ENCODE measurements around the gene BABAM1. TPM values are rescaled to one million over a fixed set of nuclear protein-coding genes. Genes with fewer than 3 reads are reported as not detected.

The BABAM1 gene
- total and polyA plus RNA-seq, 10 of the 15 experiments (the other 5 are each of a cell fraction or from before 2014, with no cell fraction given): 11.9 to 154 (median 103) TPM

- TF ChIP-seq CUX1 (IDR thresholded peaks at IDR 0.05; ENCODE audit: insufficient replicate concordance, low read depth, low read length): no peak
- TF ChIP-seq SP1 (IDR thresholded peaks at IDR 0.05; ENCODE audit: low read depth, low read length): no peak
- TF ChIP-seq RB1 (IDR thresholded peaks at IDR 0.05; ENCODE audit: borderline replicate concordance): no peak
- no peak for TF ChIP-seq HDGF (IDR thresholded peaks at IDR 0.05)
- no peak for TF ChIP-seq POLR2A (IDR thresholded peaks at IDR 0.05; ENCODE audit: low read depth, low read length)
- TF ChIP-seq TBL1XR1 (IDR thresholded peaks at IDR 0.05; ENCODE audit: low read depth, low read length): no peak
Observed at GRCh38 chr19:17325881-17326594, 58.8 kb downstream of the BABAM1 start (continued).

- H3K27ac ChIP-seq (ENCODE audit: control insufficient read depth, insufficient read depth): no peak overlapping the region
- no peak for FAIRE-seq
- H3K4me3 ChIP-seq: no peak overlapping the region
- H3K4me2 ChIP-seq (ENCODE audit: control insufficient read depth, insufficient read depth): no peak overlapping the region
- H3K4me1 ChIP-seq (ENCODE audit: control insufficient read depth, insufficient read depth, low read length): no peaks in the 10 kb centered on the region
- ChIA-PET SMC1A (ENCODE audit: uncharacterized antibody, unreplicated experiment) (no interaction called here), POLR2A (no interaction called here), RAD21 (ENCODE audit: unreplicated experiment) (no interaction called here), CTCF (no interaction called here)
- no peaks in the 10 kb centered on the region for H3K79me2 ChIP-seq (ENCODE audit: control insufficient read depth, insufficient read depth, low read length)
- ATAC-seq: no peak
- DNase-seq (ENCODE audit: low read depth, low spot score): no peak
- 0 out of 4 replicates have a peak, but pooled peaks cover 0 to 2% of the 10 kb centered on the region in 2 experiments for H3K36me3 ChIP-seq (ENCODE audit: control insufficient read depth in 2 of 2, insufficient read depth in 2 of 2, low read length in 1 of 2)
- H3K27me3 ChIP-seq (replicated peaks in 1 of 2; ENCODE audit: control insufficient read depth in 2 of 2, insufficient read depth in 2 of 2, low read length in 1 of 2): no peaks in the 10 kb centered on the region; a peak in 2 of 4 replicates
- no peak overlapping the region for H3K9ac ChIP-seq (ENCODE audit: control insufficient read depth, insufficient read depth, low read length)
- TF ChIP-seq BHLHE40 (IDR thresholded peaks at IDR 0.05; ENCODE audit: borderline replicate concordance in 1 of 2, low read depth in 2 of 2, low read length in 1 of 2) (no peak), SMAD5 (IDR thresholded peaks at IDR 0.05; ENCODE audit: low read depth) (no peak), JUND (IDR thresholded peaks at IDR 0.05; ENCODE audit: low read depth, low read length) (no peak)
- TF ChIP-seq, protein P1, sequence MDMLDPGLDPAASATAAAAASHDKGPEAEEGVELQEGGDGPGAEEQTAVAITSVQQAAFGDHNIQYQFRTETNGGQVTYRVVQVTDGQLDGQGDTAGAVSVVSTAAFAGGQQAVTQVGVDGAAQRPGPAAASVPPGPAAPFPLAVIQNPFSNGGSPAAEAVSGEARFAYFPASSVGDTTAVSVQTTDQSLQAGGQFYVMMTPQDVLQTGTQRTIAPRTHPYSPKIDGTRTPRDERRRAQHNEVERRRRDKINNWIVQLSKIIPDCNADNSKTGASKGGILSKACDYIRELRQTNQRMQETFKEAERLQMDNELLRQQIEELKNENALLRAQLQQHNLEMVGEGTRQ (IDR thresholded peaks at IDR 0.05; ENCODE audit: borderline replicate concordance, low read depth, low read length): no peak
- TF ChIP-seq, protein P2, sequence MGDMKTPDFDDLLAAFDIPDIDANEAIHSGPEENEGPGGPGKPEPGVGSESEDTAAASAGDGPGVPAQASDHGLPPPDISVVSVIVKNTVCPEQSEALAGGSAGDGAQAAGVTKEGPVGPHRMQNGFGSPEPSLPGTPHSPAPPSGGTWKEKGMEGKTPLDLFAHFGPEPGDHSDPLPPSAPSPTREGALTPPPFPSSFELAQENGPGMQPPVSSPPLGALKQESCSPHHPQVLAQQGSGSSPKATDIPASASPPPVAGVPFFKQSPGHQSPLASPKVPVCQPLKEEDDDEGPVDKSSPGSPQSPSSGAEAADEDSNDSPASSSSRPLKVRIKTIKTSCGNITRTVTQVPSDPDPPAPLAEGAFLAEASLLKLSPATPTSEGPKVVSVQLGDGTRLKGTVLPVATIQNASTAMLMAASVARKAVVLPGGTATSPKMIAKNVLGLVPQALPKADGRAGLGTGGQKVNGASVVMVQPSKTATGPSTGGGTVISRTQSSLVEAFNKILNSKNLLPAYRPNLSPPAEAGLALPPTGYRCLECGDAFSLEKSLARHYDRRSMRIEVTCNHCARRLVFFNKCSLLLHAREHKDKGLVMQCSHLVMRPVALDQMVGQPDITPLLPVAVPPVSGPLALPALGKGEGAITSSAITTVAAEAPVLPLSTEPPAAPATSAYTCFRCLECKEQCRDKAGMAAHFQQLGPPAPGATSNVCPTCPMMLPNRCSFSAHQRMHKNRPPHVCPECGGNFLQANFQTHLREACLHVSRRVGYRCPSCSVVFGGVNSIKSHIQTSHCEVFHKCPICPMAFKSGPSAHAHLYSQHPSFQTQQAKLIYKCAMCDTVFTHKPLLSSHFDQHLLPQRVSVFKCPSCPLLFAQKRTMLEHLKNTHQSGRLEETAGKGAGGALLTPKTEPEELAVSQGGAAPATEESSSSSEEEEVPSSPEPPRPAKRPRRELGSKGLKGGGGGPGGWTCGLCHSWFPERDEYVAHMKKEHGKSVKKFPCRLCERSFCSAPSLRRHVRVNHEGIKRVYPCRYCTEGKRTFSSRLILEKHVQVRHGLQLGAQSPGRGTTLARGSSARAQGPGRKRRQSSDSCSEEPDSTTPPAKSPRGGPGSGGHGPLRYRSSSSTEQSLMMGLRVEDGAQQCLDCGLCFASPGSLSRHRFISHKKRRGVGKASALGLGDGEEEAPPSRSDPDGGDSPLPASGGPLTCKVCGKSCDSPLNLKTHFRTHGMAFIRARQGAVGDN (IDR thresholded peaks at IDR 0.05): no peak
- H2AFZ ChIP-seq (ENCODE audit: control insufficient read depth, low read depth, low read length): no peak overlapping the region
- intact Hi-C loops (cut with micrococcal nuclease; ENCODE audit: unreplicated experiment): no loop called here
- BruUV-seq (replicated peaks): no TSS peak
- 66% methylated on average over 11 of the region's 11 CpGs for WGBS (ENCODE audit: insufficient coverage, insufficient replicate concordance, low lambda C conversion rate, missing lambda C conversion rate)
- in situ Hi-C loops (cut with MboI): no loop called here
- H3K9me3 ChIP-seq (replicated peaks; ENCODE audit: control insufficient read depth, insufficient read depth, low read length): no peaks in the 10 kb centered on the region
- no peaks in the 10 kb centered on the region for H4K20me1 ChIP-seq (ENCODE audit: control insufficient read depth, insufficient read depth)
Observed at GRCh38 chr19:17326595-17326966, 59.3 kb downstream of the BABAM1 start.

Measured in GM12878 (cell line).